Ramos (cell line): Measurements from ENCODE around the gene KMT2C.
"Not testable (repeated sequence)": the region's sequence is repeated elsewhere in the genome, so short reads cannot be mapped to it uniquely, and the experiment has no call there.

Experiments
- in situ Hi-C: fragments of 300-500 bp; cut with MboI; formaldehyde crosslinking; loops from one replicate; pipeline ENCODE4 v1.14.3; 2022; ENCODE audit warnings: low sequenced_read_pairs; ENCODE audit not compliant: unreplicated experiment

The KMT2C gene

GRCh38 chr7:152330827-152331226 lies 105.0 kb downstream of the KMT2C start:
- in situ Hi-C loops = loop anchor here (10.0 kb wide), 1 partner anchor 344 kb away; the partner anchor contains the start of gene XRCC2

DNA sequence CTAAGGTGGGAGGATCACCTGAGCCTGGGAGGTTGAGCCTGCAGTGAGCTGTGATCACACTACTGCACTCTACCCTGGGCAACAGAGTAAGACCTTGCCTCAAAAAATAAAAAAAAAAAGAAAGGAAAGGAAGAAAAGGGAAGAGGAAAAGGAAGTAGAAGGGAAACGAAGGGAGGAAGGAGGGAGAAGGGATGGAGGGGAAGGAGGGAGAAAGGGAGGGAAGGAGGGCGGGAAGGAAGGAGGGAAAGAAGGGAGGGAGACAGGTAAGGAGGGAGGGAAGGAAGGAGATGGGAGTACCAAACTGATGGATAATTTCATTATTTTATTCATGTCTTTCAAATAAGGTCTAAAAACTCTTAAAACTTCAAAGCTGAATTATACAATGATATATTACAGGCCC lies 106.3 kb downstream of the KMT2C start:
- in situ Hi-C loops = no loop called here

- in situ Hi-C loops = no loop called here
Measured at GRCh38 chr7:152328234-152328633, 107.6 kb downstream of the KMT2C start.

- in situ Hi-C loops = no loop called here
Measured at GRCh38 chr7:152315845-152316244, 120.0 kb downstream of the KMT2C start.

GRCh38 chr7:152313831-152314604 lies 121.8 kb downstream of the KMT2C start:
- in situ Hi-C loops = no loop called here

GRCh38 chr7:152313217-152313616 lies 122.6 kb downstream of the KMT2C start:
- in situ Hi-C loops = no loop called here

DNA sequence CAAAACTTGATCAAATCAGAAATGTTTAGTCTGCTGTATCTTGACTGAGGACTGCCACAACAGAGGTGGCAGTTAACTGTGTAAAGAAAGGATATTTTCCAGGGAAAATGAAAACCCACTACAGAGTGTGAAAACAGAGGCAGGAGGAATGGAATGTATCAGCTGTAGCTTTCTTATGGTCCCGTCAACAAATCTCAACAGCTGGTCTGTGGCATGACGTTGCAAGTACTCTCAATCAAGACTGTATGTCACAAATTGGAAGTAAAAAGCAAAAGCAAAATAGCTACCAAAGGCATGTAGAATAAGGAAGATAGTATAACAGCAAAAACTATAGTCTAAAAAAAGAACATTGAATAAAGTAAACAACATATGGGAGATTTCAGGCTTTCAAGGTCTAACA lies 123.5 kb downstream of the KMT2C start:
- in situ Hi-C loops = no loop called here

GRCh38 chr7:152307902-152308301 lies 127.9 kb downstream of the KMT2C start:
- in situ Hi-C loops = no loop called here

GRCh38 chr7:152299542-152300143 lies 136.2 kb downstream of the KMT2C start:
- in situ Hi-C loops = not testable (repeated sequence)

DNA sequence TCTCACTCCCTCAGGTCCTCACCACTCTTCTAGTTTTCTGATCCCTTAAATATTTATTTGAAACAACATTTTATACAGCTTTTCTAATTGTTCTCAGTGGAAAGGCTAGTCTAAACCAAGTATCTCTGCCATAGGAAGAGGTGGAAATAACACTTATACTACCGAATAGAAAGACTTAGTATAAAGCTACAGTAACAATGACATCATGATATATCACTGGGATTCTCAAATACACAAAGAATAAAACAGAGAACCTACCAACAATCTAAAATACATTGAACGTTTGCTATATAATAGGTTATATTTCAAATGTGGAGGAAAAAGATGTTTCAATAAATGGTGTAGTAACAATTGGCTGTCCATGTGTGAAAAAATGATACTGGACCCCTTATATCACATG lies 142.9 kb downstream of the KMT2C start:
- in situ Hi-C loops = no loop called here

- in situ Hi-C loops = not testable (repeated sequence)
Measured at GRCh38 chr7:152286972-152287371, 148.8 kb downstream of the KMT2C start.

DNA sequence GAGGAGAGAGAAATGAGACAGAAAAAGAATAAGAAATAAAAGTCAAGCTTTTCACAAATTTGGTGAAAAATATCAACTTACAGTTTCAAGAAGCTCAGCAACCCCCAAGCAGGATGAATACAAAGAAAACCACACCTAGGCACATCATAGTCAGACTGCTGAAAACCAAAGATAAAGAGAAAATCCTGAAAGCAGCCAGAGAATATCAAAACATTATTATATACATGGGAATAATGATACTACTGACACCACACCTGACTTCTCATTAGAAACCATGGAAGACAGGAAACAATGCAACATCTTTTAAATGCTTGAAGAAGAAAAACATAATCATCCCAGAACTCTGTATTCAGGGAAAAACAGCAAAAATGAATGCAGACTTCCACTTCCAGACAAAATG lies 149.6 kb downstream of the KMT2C start:
- in situ Hi-C loops = not testable (repeated sequence)

DNA sequence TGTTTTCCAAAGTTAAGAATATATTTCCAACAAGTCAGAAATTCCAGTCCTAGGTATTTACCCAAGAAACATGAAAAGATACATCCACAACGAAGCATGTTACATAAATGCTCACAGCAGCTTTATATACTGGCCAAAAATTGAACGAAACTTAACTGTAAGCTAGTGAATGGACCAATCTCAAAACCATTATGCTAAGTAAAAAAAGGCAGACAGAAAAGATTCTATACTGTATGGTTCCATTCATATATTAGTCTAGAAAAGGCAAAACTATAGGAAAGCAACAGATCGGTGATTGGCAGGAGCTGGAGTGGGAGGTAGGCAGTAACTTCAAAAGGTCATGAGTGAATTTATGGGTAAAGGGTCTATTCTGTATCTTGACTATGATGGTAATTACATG lies 150.8 kb downstream of the KMT2C start:
- in situ Hi-C loops = not testable (repeated sequence)

- in situ Hi-C loops = not testable (repeated sequence)
Measured at GRCh38 chr7:152277687-152278086, 158.1 kb downstream of the KMT2C start.

GRCh38 chr7:152270427-152270826 lies 165.4 kb downstream of the KMT2C start:
- in situ Hi-C loops = not testable (repeated sequence)

- in situ Hi-C loops = not testable (repeated sequence)
Measured at GRCh38 chr7:152266859-152267258, 168.9 kb downstream of the KMT2C start.

GRCh38 chr7:152264915-152265314 lies 170.9 kb downstream of the KMT2C start:
- in situ Hi-C loops = not testable (repeated sequence)

GRCh38 chr7:152262146-152262545 lies 173.7 kb downstream of the KMT2C start:
- in situ Hi-C loops = not testable (repeated sequence)

DNA sequence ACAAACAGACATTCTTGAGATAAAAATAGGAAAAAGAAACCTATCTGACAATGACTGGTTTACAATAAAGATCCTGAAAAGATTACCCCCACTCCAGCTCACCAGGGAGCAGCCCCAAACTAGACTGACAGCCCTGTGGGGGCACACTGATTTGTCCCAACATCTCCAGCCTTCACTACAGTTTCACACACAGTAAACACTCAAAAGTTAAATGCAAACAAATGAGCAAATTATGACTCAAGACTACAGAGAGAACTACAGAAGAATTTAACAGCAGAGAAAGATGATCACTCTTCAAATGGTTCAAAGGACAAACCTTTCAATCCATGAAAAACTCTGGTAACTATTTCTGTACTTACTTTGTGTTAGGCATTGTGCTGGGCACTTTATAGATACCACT lies 176.2 kb downstream of the KMT2C start:
- in situ Hi-C loops = not testable (repeated sequence)

DNA sequence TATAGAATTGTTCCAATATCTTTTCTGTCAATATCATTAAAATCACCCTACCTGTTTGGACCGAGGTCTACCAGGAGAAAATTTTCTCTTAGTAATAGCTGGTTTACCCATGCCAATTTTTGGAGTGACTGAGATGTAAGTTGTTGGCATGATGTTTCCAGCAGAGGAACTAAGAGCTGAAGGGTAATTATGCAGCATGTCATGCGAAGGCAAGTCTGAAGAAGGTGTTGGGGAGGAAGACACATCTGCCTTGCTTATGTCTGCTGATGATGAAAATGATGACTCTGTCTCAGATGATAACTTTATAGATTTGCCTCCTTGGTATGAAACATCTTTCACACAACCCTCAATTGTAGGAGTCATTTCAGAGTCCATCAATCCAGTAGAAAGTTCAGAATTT lies 188.0 kb downstream of the KMT2C start:
- in situ Hi-C loops = not testable (repeated sequence)

DNA sequence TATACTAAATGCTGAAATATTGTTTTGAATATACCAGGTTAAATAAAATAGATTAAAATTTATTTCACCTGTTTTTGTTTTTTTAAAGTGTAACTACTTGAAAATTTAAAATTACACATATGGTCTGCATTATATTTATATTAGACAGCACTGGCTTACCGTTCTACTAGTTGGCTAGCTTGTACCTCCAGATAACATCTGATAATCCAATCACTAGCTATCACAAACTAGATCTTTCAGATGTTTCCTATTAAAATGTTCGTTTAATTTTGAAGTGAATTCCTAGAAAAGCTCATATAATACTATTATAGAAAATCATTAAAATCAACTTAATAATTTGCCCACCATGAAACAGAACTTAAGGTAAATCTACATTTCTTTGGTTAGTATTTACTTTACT lies 190.4 kb downstream of the KMT2C start:
- in situ Hi-C loops = not testable (repeated sequence)

DNA sequence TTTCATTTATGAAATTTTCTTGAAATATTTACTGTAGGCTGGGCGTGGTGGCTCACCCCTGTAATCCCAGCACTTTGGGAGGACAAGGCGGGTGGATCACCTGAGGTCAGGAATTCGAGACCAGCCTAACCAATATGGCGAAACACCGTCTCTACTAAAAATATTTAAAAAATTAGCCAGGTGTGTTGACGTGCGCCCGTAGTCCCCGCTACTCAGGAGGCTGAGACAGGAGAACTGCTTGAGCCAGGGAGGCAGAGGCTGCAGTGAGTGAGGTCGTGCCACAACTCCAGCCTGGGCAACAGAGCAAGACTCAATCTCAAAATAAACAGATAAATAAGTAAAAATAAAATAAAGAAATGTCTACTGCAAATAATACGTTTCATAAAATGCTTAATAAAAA lies 192.3 kb downstream of the KMT2C start:
- in situ Hi-C loops = not testable (repeated sequence)
